Measurements from ENCODE around the gene PTTG1IP.

DNA sequence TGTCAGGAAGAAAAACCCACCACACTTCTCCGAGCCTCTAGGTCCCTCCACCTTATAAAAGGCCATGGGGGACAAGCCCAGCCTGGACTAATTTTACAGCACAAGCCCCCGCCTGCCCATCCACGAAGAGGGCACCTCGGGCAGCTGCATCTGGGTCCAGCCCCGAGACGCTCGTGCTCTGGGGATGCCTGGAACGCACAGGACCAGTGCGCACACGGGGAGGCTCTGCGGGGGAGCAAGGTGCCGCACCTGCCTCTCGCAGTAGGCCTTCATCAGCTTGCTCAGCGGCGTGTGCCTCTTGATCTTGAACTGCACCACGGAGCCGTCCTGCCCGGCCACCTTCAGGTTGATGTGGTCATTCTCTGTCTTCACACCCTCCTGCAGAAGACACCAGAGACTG is 59.8 kb downstream of the PTTG1IP start:
- TF ChIP-seq EZH2 (IDR thresholded peaks at IDR 0.05; ENCODE audit: insufficient read depth, poor library complexity, severe bottlenecking) (no peak), EZH2phosphoT487 (IDR thresholded peaks at IDR 0.05; ENCODE audit: insufficient read depth, low read depth) (no peak)
